RPMI7951 (cell line): ENCODE measurements around the gene CEACAM16. TPM values are rescaled to one million over a fixed set of nuclear protein-coding genes. Genes with fewer than 3 reads are reported as not detected.
A peak's percentile ranks its signal among the peaks of the same experiment; 100 is the strongest.
"Not testable (repeated sequence)": the region's sequence is repeated elsewhere in the genome, so short reads cannot be mapped to it uniquely, and the experiment has no call there.

Experiments
- DNase-seq: peaks from one replicate; pipeline ENCODE4 v3.0.0-alpha.2; 2012; ENCODE audit warnings: low read depth
- total RNA-seq: library from RNA; depleted of rRNA; stranded (reverse); fragments of >200 nt; shearing (Covaris generic); gene quantifications from 2 replicates; pipeline ENCODE4 v1.2.3, GENCODE V29; 2014

Gene CEACAM16
- total RNA-seq, 1 experiment from 2014 or later: not detected

DNA sequence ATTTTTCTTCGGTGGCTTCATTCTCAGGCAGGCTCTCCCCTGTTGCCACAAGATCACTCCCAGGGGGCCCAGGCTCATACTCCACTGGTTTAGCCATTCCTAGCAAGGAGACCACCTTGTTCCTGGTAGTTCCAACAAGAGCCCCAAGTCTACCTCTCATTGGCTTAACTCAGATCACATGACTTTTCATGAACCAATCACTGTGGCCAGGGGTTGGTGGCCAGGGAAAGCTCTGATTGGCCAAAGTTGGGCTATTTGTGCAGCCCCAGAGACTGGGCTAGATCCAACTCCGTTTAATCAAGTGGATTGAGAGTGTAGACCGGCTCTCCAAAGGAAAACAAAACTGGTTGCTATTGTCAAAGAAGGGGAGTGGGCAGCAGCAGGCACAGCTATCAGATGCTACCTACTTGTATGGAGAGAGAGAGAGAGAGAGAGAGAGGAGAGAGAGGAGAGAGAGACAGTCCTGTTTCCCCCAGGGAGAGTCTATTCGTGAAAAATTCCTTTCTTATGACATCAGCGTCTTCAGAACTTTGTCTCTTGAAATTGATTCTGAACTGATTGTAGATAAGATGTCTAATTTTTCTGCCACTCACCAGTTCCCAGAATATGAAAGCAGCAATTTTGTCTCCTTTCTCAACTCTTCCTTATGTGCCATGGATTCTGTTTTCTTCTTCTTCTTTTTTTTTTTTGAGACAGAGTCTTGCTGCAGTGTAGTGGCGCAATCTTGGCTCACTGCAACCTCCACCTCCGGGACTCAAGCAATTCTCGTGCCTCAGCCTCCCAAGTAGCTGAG lies 21.7 kb upstream of the CEACAM16 start:
- peak; percentile 79 for DNase-seq

DNA sequence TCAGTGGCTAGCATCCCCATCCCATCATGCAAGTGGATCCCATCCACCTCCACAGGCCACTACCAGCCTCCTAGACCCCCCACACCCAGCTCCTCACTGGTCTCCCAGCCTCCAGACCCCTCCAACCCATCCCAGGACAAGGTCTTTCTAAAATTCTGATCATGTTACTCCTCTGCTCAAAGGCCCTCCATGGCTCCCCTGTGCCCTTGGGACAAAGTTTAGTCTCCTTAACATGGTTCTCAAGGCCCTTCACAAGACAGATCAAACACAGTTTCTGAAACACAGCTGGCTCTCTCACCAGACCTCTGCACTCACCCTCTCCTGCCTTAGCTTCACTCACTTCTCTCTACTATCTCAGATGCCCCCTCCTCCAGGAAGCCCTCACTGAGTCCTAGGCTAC lies 18.4 kb upstream of the CEACAM16 start:
- DNase-seq: no peak

DNA sequence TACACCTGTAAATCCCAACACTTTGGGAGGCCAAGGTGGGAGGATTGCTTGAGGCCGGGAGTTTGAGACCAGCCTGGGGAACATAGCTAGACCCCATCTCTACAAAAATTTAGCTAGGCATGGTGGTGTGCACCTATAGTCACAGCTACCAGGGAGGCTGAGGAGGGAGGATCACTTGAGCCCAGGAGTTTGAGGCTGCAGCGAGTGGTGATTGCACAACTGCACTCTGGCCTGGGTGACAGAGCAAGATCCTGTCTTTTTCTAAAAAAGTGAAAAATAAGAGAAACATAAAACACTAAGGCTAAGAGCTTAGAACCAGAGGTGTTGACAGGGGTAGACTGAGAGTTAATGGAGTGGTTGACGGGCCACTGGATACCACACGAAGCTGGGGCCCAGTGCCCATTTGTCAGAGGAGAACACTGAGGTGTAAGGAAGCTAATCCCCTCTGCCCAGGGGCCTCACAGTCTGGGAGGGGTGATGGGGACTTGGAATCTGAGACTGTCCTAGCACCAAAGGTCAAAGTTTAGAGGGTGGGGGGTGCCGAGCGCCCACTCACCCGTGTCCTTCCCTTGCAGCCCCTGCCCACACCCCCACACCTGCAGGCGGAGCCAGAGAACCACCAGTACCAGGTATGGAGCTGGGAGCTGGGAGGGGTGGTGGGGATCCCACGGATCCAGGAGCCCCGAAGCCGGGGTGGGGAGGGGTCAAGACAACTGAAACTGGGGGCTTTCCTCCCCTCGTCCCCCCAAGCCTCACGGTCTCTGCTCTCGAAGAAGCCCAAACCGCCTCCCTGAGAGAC lies 16.8 kb upstream of the CEACAM16 start:
- DNase-seq: no peak

DNA sequence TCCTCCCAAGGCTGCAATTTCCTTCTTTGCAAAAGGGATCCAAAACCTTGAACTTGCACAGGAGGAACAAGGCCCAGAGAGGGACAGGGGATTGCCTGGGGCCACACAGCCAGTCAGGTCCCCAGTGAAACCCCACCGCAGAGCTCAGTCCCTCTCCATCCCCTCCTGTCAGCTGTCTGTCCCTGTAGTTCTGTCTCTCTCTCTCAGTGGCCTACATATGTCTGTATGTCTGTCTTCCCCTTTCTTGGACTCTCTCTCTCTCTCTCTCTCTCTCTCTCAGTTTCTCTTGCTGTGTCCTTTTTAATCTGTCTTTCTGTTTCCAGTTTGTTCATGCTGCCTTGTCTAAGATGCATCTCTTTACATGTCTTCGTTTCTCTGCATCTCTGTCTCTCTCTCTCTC lies 16.1 kb upstream of the CEACAM16 start:
- DNase-seq: no peak

DNA sequence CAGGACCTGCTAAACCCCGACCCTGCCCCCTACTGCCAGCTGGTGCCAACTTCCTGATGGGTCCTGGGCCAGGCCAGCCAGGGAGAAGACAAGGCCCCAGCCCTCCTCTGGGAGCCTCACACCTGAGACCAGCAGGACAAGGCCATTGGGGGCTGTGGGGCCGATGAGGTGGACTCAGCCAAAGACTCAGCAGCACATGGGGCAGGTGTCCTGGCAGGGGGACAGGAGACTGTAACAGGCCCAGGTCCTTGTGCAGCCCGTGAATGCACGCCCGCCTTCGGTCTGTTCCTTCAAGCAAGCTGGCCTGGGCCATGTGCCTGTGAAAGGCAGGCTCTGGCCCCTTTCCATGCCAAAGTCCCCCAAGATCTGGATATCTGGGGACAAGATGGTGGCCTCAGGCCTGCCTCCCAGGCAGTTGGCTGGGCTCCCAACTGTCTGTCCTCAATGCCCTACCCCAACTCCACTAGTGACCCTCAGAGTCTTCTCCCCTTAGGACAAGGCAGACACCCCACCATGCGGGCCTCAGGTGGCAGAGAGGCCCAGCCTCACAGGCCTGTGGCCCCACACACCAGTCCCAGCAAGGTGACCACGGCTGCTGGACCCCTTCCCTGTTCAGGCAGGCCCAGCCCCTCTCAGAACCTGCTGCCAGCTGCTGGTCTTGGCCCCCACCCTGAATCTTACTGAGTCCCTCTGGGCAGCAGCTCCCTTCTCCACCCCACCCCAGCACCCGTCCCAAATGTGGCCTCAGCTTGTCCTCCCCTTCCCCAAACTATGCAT lies 15.3 kb upstream of the CEACAM16 start:
- DNase-seq: no peak

DNA sequence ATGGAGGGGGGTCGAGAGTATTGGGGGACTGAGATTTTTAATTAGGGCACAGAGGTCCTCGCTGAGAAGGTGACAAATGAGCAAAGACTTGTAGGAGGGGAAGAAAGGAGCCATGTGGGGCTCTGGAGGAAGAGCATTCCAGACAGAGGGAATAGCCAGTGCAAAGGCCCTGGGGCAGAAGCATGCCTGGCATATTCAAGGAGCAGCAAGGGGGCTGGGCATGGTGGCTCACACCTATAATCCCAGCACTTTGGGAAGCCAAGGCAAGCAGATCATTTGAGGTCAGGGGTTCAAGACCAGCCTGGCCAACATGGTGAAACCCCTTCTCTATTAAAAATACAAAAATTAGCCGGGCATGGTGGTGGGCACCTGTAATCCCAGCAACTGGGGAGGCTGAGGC lies 14.6 kb upstream of the CEACAM16 start:
- DNase-seq: not testable (repeated sequence)

DNA sequence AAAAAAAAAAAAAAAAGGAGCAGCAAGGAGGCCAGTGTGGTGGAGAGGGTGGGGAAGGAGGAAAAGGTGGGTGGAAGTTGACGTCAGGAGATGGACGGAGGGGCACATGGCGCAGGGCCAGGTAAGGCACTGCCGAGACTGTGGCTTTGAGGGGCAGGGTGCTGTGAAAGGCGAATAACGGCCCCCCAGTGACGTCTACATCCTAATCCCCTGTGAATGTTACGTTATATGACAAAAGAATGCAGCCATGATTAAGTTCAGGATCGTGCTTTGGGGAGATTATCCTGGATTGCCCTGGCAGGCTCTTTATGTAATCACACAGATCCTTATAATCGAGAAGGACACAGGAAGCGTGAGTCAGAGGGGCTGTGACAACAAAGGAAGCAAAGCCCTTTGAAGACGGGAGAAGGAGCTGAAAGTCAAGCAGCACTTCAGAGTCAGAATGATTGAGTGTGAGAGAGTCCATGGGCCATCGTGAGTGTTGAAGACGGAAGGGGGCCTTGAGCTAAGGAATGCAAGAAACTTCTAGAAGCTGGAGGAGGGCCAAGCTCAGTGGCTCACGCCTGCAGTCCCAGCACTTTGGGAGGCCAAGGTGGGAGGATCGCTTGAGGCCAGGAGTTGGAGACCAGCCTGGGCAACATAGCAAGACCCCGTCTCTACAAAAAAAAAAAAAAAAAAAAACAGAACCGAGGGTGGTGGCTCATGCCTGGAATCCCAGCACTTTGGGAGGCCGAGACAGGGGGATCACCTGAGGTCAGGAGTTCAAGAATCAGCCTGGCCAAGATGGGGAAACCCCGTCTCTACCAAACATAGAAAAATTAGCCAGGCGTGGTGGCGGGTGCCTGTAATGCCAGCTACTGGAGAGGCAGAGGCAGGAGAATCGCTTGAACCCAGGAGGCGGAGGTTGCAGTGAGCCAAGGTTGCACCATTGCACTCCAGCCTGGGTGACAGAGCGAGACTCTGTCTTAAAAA lies 13.8 kb upstream of the CEACAM16 start:
- peak; percentile 97 for DNase-seq

DNA sequence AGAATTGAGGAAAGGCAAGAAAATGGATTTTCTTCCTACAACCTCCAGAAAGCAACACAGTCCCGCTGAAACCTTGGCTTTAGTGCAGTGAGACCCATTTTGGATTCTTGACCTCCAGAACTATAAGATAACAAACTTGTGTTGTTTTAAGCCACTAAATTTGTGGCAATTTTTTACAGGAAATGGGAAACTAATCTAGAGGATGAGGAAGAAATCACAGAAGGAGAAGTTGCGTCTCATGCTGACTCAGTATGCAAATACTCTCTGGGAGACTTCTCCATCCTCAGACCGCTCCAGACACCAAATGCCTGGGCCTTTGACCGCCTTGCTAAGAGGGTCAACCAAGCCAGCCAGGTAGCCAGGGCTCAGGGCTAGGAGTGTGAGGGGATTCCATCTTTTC lies 13.1 kb upstream of the CEACAM16 start:
- peak; percentile 57 for DNase-seq

DNA sequence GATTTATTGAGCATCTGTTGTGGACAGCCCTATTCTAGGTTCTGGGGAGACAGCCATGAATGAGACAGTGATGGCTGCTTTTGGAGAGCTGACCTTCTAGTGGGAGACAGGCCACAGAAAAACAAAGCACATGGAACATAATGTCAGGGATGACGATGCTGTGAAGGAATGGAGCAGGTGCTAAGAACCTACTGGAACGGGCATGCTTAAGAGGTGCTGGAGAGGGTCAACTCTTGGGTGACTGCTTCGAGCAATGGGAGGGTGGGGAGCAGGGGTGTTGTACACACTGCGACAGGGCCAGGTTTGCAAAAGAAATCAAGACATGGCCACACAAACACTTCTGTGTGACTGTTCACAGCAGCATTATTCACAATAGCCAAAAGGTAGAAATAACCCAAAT lies 12.1 kb upstream of the CEACAM16 start:
- DNase-seq: no peak

DNA sequence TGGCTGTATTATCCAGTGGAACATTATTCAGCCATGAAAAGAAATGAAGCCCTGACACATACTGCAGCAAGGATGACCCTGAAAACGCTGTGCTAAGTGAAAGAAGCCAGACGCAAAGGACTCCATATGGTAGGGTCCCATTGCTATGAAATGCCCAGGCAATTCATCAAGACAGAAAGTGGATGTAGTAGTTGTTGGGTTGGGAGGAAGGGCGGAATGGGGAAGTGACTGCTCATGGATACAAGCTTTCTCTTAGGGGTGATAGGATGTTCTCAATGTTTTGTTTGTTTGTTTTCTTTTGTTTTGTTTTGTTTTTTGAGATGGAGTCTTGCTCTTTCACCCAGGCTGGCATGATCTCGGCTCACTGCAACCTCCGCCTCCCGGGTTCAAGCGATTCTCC lies 11.1 kb upstream of the CEACAM16 start:
- DNase-seq: no peak

DNA sequence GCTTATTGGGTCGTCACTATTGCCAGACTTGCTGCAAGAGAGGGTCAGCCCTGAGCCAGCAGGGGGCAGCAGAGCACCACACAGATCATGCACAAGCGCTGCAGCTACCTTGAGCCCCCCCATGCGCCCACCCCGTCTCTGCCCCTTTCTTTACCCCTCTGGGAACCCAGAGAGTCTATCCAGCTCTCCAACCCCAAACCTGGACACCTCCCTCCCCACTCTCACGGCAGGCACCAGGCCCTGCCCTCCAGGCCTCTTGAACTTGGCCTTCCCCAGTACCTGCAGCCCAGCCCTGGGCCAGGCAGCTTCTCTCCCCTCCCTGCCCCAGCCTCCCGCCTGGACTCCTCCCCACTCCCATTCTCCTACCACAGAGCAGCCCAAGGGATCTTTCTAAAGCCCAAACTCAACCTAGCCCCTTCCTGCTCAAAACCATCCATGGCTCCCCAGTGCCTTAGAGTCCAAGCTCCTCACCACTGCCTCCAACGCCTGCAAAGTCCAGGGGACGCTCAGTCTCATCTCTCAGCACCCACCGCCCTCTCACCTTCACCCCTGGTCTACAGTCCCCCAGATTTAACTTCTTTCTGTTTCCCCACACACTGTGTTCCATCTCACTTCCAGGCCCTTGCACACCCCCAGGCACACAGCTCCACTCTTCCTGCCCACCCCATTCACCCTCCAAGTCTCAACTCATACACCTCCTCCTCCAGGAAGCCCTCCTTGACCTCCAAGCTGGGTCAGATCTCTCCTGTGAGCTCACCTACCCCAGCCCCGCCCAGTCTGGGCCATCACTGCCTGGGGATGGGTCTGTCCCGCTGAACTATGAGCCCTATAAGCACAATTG lies 9.4 kb upstream of the CEACAM16 start:
- peak; percentile 60 for DNase-seq

DNA sequence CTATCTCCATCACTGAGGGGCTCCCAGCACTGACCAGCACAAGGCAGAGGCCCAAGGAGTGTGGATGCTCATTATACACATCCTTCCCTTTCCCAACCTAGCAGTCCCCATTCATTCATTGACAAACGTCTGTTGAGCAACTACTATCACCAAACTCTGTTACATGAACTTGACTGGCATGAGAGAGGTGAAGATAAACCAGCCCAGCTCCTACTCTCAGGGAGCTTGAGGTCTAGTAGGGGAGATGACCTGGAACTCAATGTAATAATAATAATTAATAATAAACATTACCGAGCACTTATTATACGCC lies 8.9 kb upstream of the CEACAM16 start:
- no peak for DNase-seq

DNA sequence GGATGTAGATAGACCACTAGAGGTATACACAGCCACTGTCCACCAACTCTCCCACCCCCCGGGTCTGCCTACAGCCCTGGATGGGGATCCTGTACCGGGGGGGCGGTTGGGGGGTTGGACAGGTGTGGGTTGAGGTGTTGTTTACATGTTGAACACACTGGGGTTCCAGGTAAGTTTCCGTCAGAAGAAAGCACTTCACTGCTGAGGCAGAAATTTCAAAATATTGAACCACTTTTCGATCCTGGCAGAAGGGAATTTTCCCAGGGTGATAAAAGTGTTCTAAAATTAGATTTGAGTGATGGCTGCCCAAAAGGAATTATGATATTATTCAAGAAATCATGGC lies 6.6 kb upstream of the CEACAM16 start:
- no peak for DNase-seq

DNA sequence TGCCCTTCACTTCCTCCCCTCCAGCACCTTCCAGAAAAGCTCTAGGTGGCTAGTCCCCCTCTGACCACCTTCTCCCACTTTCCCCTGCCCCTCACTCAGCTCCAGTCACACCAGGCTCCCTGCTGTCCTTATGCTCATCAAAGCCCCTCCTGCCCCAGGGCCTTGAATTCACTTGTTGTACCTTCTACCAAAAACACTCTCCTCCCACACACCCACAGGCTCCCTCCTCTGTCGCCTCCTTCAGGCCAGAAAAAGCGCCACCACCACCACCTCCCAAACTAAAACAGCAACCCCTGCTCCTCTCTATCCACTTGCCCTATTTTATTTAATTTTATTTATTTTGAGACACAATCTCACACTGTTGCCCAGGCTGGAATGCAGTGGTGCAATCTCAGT lies 4.8 kb upstream of the CEACAM16 start:
- DNase-seq: no peak

DNA sequence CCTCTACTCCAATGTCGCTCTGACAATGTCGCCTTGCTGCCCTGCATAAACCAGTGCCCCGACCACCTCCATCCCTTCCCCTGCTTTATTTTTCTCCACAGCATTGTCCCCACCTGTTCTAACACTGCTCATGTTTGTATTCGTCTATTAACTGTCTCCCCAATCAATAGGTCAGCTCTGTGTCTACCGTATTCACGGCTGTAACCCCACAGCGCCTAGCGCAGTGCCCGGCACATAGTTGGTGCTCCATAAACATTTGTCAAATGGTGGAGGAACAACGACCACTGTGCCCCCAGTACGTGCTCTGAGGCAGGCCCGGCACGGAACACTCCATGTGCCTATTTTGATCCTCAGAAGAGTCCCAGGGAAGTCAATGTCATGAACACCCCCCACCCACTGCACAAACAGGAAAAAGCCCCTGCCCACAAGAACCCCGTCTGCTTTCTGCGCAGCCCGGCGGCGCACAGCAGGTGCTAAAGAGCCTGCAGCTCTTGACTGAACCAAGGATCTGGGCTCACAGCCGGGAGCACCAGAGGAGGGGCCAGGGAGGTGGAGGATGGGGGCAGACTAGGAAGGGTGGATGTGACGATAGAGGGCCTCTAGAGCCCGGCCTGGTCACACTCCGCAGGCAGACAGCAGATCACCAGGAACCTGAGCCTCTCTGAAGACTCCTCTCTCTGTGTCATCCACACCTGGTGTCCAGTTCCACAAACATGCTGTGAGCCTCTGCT lies 1.8 kb upstream of the CEACAM16 start:
- no peak for DNase-seq

DNA sequence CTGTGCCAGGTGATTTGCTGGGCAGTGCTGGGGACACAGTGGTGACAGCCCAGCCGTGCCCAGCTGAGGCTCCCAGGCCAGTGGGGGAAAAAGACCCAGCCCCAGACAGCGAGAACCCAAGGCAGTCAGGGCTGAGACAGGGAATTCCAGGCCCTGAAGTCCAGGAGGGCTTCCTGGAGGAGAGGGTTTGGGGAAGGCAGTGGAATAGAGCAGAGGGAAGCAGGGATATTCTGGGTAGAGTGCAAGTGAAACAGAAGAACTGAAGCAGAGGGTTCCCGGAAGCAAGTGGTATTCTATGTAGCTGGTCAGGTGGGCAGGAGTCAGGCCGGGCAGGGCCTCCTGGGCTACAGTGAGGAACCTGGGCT lies 1.3 kb upstream of the CEACAM16 start:
- no peak for DNase-seq

DNA sequence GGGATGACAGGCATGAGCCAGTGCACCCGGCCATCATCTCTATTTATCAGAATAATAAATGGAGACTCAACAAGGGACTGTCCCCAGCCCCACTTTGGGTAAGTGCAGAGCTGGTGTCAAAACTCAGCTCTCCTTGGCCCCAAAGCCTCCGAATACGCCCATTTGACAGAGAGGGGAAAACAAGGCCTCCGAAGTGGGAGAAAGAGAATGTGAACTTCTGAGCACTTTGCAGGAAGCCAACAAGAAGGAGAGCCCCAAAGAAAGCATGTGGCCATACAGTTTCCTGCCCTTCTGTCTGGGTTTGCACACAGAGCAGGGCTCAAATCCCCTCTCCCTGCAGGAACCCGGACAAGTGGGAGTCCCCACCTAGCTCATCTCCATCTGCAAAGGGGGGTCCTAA lies 1.6 kb downstream of the CEACAM16 start:
- DNase-seq: no peak

DNA sequence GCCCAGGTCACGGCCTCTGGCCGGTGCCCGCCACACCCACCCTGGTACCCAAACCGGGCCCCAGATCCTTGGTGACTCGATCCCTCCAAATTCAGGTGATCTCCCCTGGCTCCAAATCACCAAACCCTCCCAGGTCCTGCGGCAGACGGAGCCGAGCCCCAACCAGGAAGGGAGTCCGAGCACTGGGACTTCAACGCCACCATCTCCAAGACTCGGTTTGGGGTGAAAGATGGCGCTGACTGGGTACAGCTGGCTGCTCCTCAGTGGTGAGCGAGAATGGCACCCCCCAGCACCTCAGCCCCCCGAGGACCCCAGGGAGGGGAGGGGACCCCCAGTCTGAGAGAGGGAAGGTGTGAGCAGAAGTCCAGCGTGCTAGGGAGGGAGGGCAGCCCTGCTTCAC lies 2.3 kb downstream of the CEACAM16 start:
- DNase-seq: no peak

DNA sequence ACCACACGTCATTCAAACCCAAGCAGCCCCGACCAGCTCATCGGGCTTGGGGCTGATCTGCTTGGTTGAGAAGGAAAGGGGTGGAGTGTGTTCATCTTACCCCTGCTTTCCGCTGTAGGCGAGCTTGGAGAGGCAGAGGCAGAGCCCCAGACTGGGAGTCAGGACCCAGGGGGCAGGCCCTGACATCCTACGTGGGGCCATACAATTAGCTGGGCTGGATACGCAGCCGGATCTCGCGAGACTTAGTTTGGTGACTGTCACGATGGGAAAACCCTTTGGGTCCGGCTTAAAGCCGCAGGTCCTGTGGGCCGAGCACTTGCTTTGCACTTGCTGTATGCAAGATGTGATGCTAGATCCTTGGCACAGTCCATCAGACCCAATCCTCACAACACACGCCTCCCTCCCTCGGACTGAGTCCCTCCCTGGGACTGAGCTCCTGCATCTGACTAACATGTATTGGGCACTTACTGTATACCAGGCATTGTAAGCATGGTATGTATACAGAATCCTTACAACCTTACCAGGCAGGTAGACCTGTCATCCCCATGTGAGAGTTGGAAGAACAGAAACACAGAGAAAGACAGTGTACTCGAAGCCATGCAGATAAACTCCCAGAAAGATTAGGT lies 3.7 kb downstream of the CEACAM16 start:
- peak; percentile 94 for DNase-seq
